SU-DHL-6 (cell line): ENCODE measurements around the gene SPIRE2.

Experiments
- H2AFZ ChIP-seq: fragments of 200-600 bp; sonication (generic); 2 replicates; pipeline ENCODE4 v1.6.1; 2014; ENCODE audit warnings: low read depth, mild to moderate bottlenecking, moderate library complexity, mixed read lengths, antibody characterized with exemption, low read length; ENCODE audit not compliant: severe bottlenecking
- H3F3A ChIP-seq: fragments of 200-600 bp; shearing (Covaris generic); 2 replicates; pipeline ENCODE4 v1.6.0; 2016; ENCODE audit warnings: antibody characterized with exemption, mild to moderate bottlenecking; ENCODE audit not compliant: insufficient read depth
- H3K27ac ChIP-seq: fragments of 200-600 bp; sonication (generic); 2 replicates; pipeline ENCODE4 v1.5.1; 2016; ENCODE audit warnings: low read depth, mild to moderate bottlenecking, low read length, moderate library complexity, mixed read lengths
- H3K27me3 ChIP-seq: fragments of 200-600 bp; sonication (generic), shearing (Covaris generic); 2 replicates; pipeline ENCODE4 v1.6.0; 2014; ENCODE audit warnings: mild to moderate bottlenecking, low read length
- H3K36me3 ChIP-seq: fragments of 200-600 bp; sonication (generic); 2 replicates; pipeline ENCODE4 v1.6.1; 2014; ENCODE audit warnings: mild to moderate bottlenecking, low read length, mixed read lengths
- H3K4me2 ChIP-seq: fragments of 300-600, 200-600 bp; shearing (Covaris generic), sonication (generic); 2 replicates; pipeline ENCODE4 v1.6.0; 2014; ENCODE audit warnings: low read length, low read depth, mild to moderate bottlenecking; ENCODE audit not compliant: poor library complexity, severe bottlenecking
- H3K4me3 ChIP-seq: fragments of 200-600 bp; sonication (generic); 2 replicates; pipeline ENCODE4 v1.5.1; 2014; ENCODE audit warnings: antibody characterized with exemption, low read length, mild to moderate bottlenecking, mixed read lengths; ENCODE audit not compliant: insufficient read depth, poor library complexity, severe bottlenecking
- H3K79me2 ChIP-seq: fragments of 200-600 bp; sonication (generic); 2 replicates; pipeline ENCODE4 v1.6.1; 2014; ENCODE audit warnings: mild to moderate bottlenecking, low read length, moderate library complexity; ENCODE audit not compliant: insufficient read depth
- H3K9ac ChIP-seq: fragments of 200-600 bp; sonication (generic); 2 replicates; pipeline ENCODE4 v1.7.0; 2014; ENCODE audit warnings: mild to moderate bottlenecking, low read length
- H3K9me2 ChIP-seq: fragments of 200-600 bp; sonication (generic); replicated peaks from 2 replicates; pipeline ENCODE4 v1.6.1; 2014; ENCODE audit warnings: low read length; ENCODE audit not compliant: insufficient read depth
- H3K9me3 ChIP-seq: fragments of 200-600 bp; sonication (generic); 2 replicates; pipeline ENCODE4 v1.6.1; 2014; ENCODE audit warnings: low read length, mixed read lengths; ENCODE audit not compliant: insufficient read depth
- H4K20me1 ChIP-seq: fragments of 200-600 bp; sonication (generic); 2 replicates; pipeline ENCODE4 v1.6.1; 2014; ENCODE audit warnings: low read depth, mild to moderate bottlenecking, antibody characterized with exemption, low read length, moderate library complexity, mixed read lengths
- CTCF ChIP-seq: fragments of 200-600 bp; sonication (generic); IDR thresholded peaks from one replicate; pipeline ENCODE4 v1.5.1; 2017; ENCODE audit warnings: antibody characterized with exemption, mild to moderate bottlenecking, low read length, moderate library complexity; ENCODE audit not compliant: insufficient read depth, poor library complexity, severe bottlenecking
- EZH2phosphoT487 ChIP-seq: fragments of 200-600 bp; sonication (generic), shearing (Covaris generic); conservative IDR thresholded peaks from 2 replicates; pipeline ENCODE4 v1.6.1; 2018; ENCODE audit warnings: mild to moderate bottlenecking, antibody characterized with exemption, low read length, moderate library complexity, mixed read lengths

The SPIRE2 gene

GRCh38 chr16:89899879-89900481, 71.7 kb downstream of the SPIRE2 start:
- no peak overlapping the region for H3K9ac ChIP-seq
- H3K9me3 ChIP-seq, result no peaks in the 10 kb centered on the region
- peaks cover 3% of the 10 kb centered on the region; the same call in 1 of the 2 replicates for H3K36me3 ChIP-seq
- no peak overlapping the region for H3K4me3 ChIP-seq
- no peaks in the 10 kb centered on the region for H3K9me2 ChIP-seq
- no peak overlapping the region for H3K4me2 ChIP-seq
- H2AFZ ChIP-seq, result no peak overlapping the region
- H3F3A ChIP-seq, result no peaks in the 10 kb centered on the region
- H3K79me2 ChIP-seq, result 0 out of 2 replicates have a peak, but pooled peaks cover 3% of the 10 kb centered on the region
- no peak overlapping the region for H3K27ac ChIP-seq
- TF ChIP-seq CTCF, result no peak
- TF ChIP-seq EZH2phosphoT487, result no peak
- no peaks in the 10 kb centered on the region for H4K20me1 ChIP-seq
- H3K27me3 ChIP-seq, result no peaks in the 10 kb centered on the region

- no peaks in the 10 kb centered on the region for H3K9me2 ChIP-seq
- H3K9me3 ChIP-seq, result no peaks in the 10 kb centered on the region
- H2AFZ ChIP-seq, result no peak overlapping the region
- H3K27ac ChIP-seq, result no peak overlapping the region
- H3K9ac ChIP-seq, result no peak overlapping the region
- no peaks in the 10 kb centered on the region for H4K20me1 ChIP-seq
- H3K79me2 ChIP-seq, result no peaks in the 10 kb centered on the region
- no peak overlapping the region for H3K4me2 ChIP-seq
- H3K36me3 ChIP-seq, result peaks cover 3% of the 10 kb centered on the region; the same call in 1 of the 2 replicates
- H3K4me3 ChIP-seq, result no peak overlapping the region
- TF ChIP-seq CTCF (no peak), EZH2phosphoT487 (no peak)
- no peaks in the 10 kb centered on the region for H3F3A ChIP-seq
- no peaks in the 10 kb centered on the region for H3K27me3 ChIP-seq
Measured at GRCh38 chr16:89900885-89901284, 72.6 kb downstream of the SPIRE2 start.

- Histone ChIP-seq H4K20me1 (no peaks in the 10 kb centered on the region), H3K9ac (no peak overlapping the region), H3K27me3 (no peaks in the 10 kb centered on the region), H3K79me2 (no peaks in the 10 kb centered on the region), H3K27ac (no peak overlapping the region), H3K4me2 (no peak overlapping the region), H3K36me3 (peaks cover 3% of the 10 kb centered on the region; the same call in 1 of the 2 replicates), H3K4me3 (no peak overlapping the region), H3K9me3 (no peaks in the 10 kb centered on the region), H3F3A (peaks cover 8% of the 10 kb centered on the region; the same call in 1 of the 2 replicates), H3K9me2 (no peaks in the 10 kb centered on the region), H2AFZ (no peak overlapping the region)
- TF ChIP-seq CTCF (no peak), EZH2phosphoT487 (no peak)
Measured at GRCh38 chr16:89902980-89903379, 74.7 kb downstream of the SPIRE2 start.
